GM21360 (cell line): ENCODE data around the gene ZNF519.
A peak's percentile ranks its signal among the peaks of the same experiment; 100 is the strongest.
"Not testable (repeated sequence)": the region's sequence is repeated elsewhere in the genome, so short reads cannot be mapped to it uniquely, and the experiment has no call there.

Experiments used
- ATAC-seq: cut with Tn5 transposase; IDR thresholded peaks from one replicate; pipeline ENCODE4 v1.9.1; 2021; ENCODE audit warnings: mild to moderate bottlenecking, moderate library complexity; ENCODE audit not compliant: unreplicated experiment

The ZNF519 gene

DNA sequence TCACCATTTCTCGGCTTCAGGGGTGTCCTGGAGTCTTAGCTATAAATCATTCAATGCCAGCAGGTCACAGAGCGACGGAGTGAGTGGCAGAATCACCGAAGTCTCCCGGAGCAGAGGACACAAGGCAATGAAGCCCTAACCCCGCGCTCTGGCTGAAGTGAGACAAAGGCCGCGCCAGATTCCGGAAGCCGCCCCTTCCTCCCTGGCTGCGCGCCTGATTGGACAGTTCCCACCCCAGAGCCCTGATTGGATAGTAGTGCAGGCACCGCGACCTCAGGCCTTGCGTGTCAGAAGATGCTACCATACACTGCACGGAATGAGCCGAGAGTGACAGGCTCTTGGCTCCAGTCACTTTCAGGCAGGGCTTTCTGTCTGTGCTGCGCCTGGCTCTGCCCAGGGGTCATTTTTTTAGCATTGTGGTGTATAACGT, at the start of gene ZNF519:
TSS of gene ZNF519 (minus strand) at position 165 of the 430 bp plus-strand sequence. CDS start at position 7, 158 bp downstream.
- ATAC-seq, result peak; percentile 100

DNA sequence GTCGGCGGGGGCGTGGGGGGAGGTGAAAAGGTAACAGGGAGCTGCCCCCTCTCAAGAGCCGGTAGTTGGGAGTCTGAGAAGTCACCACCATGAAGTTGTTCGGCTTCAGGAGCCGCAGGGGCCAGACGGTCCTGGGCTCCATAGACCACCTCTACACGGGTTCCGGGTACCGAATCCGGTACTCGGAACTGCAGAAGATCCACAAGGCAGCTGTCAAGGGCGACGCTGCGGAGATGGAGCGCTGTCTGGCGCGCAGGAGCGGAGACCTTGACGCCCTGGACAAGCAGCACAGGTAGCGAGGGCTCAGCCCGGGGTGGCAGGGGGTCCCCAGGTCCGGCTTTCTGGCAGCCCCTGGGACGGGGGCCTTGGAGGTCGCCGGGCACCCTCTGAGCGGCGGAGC, 47.1 kb upstream of the ZNF519 start:
- no peak for ATAC-seq

GRCh38 chr18:14178321-14179196, 46.3 kb upstream of the ZNF519 start:
- peak; percentile 97 for ATAC-seq

DNA sequence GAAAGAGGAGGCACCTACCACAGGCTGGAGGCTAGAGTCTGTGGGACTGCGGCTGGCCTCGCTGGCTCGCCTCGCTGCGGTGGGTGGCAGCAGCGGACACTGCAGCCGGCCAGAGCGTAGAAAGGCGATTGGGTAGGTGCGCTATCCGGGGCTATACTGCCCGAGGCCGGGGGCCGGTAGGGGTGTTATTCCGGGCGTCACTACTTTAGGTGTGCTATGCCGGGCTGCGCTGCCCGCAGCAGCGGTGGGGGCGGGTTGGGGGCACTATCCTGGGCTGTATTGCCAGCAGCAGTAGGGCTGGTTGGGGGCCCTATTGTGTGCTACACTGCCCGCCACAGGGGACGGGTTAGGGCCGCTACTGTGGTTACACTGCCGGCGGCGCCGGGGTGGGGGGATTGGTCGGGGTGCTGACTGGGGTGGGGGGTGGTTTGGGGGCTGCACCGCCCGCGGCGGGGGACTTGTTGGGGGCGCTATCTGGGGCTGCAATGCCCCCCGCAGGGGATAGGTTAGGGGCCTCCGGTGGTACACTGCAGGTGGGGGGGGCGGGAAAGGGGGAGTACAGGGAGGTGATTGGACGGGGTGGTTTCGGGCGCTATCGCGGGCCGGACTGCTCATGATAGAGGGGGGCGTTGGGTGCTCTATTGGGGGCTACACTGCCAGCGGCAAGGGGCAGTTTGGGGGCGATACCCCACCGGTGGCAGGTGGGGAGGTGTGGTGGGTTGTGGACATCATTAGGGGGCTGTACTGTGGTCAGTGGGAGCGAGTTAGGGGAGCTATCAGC, 45.5 kb upstream of the ZNF519 start:
- not testable (repeated sequence) for ATAC-seq

GRCh38 chr18:14175404-14175803, 43.2 kb upstream of the ZNF519 start:
- not testable (repeated sequence) for ATAC-seq

GRCh38 chr18:14174706-14175085, 42.5 kb upstream of the ZNF519 start:
- ATAC-seq, result no peak

DNA sequence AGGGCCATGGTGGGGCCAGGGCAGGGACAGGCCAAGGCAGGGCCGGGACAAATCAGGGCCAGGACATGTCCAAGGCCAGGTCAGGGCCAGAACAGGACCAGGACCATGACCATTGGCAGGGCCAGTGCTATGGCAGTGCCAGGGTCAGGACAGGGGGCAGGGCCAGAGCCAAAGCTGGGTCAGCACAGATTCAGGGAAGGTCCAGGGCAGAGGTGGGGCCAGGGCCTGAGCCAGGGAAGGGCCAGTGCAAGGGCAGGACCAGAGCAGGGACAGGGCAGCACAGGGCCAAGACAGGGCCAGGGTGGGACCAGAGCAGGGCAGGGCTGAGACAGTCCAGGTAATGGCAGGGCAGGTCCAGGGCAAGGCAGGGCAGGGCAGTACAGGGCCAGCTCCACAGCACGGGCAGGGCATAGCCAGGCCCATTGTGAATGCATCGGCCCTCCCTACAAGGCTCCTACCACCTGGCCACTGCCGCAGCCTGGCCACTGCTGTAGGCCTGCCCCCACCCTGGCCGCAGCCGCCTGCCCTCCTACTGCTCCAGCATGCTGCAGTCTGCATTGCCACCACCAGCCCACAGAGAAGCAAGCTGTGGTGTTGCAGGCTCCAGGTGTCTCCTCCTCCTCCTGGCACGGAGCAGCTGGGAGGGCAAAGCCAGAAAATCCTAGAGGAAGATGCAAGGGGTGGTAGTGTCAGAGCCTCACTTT, 41.9 kb upstream of the ZNF519 start:
- not testable (repeated sequence) for ATAC-seq

- ATAC-seq, result not testable (repeated sequence)
These were observed 41.1 kb upstream of the ZNF519 start for GRCh38 chr18:14173116-14173951.

DNA sequence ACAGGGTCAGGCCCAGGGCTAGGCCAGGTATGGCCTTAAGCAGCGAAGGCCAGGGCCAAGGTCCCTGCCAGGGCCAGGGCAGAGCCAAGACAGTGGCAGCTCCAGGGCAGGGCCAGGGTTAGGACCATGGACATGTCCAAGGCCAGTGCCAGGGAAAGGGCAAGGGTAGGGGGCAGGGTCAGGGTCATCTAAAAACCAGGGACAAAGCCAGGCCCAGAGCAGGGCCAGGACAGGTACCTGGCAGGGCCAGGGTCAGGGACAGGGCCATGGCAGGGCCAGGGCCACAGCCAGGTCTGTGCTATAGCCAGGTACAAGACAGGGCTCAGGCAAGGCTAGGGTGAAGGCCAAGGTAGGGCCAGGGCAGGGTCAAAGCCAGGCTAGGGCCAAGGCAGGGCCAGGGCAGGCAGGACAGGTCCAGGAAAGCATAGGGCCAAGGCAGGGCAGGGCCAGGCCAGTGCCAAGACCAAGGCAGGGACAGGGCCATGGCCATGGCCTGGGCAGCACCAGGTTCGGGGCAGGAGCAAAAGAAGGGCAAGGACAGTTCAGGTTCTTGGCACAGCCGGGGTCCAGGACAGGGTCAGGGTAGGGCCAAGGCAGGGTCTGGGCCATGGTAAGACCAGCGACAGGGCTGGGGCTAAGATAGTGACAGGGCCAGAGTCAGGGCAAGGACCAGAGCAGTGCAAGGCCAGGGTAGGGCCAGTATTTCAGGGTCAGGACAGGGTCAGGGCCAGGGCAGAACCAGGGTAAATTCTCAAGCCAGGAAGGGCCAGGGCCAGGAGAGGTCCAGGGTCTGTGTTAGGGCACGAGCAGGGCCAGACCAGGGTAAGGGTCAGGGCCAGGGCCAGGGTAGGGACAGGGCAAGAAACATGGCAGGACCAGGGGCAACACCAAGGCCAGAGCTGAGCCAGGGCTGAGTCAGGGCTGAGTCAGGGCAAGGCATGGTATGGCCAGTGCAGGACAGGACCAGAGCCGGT, 40.2 kb upstream of the ZNF519 start:
- not testable (repeated sequence) for ATAC-seq

DNA sequence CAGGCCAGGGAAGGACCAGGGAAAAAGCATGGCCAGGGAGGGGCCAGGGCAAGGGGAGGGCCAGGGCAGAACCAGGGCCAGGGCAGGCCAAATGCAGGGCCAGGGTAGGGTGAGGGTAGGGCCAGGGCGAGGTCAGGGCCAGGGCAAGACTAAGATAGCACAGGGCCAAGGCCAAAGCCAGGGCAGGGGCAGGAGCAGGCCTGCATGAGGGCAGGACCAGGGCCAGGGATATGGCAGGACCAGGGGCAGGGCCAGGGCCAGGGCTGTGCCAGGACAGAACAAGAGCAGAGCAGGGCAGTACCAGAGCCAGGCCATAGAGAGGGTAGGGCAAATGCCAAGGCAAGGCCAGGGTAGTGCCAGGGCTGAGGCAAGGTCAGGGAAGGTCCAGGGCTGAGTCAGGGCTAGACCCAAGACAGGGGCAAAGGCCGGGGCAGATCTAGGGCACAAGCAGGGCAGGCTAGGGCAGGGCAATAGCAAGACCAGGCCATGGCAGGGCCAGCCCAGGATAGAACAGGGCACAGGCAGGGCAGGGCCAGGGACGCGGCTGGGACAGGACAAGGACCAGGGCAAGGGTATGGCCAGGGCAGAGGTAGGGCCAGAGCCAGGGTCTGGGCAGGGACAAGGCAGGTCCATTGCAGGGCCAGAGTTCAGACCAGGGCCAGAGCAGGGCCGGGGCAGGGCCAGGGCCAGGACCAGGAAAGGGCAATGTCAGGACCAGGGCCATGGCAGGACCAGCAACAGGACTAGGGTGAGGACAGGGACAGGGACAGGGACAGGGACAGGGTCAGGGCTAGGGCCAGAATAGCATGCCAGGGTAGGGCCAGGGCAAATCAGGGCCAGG, 39.3 kb upstream of the ZNF519 start:
- ATAC-seq, result not testable (repeated sequence)

DNA sequence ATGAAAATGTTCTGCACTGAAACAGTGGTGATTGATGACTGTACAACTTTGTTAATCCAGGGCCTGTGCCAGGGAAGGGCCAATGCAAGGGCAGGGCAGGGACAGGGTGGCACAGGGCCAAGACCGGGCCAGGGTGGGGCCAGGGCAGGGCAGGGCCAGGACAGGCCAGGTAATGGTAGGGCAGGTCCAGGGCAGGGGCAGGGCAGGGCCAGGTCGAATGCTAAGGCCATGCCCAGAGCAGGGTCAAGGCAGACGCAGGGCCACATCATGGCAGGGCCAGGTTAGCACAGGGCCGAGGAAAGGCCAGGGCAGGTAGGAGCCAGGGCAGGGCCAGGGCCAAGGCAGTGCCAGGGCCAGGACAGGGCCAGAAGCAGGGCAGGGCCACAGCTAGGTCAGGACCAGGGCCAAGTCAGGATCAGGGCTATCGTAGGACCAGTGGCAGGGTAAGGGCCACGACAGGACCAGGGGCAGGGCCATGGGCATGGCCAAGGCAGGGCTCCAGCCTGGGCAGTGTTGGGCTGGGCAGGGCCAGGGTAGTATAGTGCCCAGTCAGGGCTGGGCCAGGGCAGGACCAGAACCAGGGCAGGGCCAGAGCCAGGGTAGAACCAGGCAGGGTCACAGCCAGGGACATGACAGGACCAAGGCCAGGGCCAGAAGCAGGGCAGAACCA, 38.3 kb upstream of the ZNF519 start:
- ATAC-seq, result not testable (repeated sequence)

DNA sequence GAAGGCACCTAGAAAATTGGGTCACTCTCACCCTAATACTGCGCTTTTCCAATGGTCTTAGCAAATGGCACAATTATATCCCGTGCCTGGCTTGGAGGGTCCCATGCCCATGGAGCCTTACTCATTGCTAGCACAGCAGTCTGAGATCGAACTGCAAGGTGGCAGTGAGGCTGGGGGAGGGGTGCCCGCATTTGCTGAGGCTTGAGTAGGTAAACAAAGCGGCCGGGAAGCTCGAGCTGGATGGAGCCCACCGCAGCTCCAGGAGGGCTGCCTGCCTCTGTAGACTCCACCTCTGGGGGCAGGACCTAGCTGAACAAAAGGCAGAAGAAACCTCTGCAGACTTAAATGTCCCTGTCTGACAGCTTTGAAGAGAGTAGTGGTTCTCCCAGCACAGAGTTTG, 30.7 kb upstream of the ZNF519 start:
- ATAC-seq, result not testable (repeated sequence)

- ATAC-seq, result not testable (repeated sequence)
These were observed 19.4 kb upstream of the ZNF519 start for GRCh38 chr18:14151564-14152113.

- ATAC-seq, result not testable (repeated sequence)
These were observed 18.5 kb upstream of the ZNF519 start for GRCh38 chr18:14150766-14151165.

GRCh38 chr18:14149916-14150420, 17.7 kb upstream of the ZNF519 start:
- ATAC-seq, result not testable (repeated sequence)

DNA sequence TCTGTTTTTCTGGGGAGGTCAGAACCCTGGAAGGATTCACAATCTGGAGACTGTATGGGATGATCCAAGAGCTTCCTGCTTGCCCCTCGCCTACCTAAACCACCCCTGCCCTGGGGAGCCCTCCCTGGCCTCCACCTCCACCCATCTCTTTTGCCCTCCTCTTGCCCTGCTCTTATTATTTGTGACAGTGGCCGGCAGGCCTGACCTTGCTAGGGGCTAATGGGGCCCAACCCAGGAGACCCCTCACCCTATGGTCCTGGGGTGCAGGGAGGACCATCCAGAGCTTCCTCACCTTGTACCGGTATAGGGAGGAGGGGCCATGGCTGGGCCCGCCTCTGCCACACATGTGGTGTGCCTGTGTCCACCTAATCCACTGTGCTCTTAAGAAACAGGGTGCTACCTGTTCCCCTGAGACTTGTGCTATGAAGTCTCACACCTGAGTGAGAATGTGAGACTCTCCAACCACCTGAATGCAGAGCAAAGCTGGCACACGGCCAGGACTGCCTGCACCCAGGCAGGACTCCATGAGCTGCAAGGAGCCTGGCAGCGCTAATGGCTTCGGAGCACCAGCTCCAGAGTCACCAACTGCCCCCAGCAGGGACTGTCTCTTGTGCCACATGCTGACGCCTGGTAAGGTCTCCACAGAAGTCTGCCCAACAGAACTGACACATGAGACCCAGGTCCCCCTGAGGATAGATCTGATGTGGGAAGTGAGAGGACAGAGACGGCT, 17.1 kb upstream of the ZNF519 start:
- not testable (repeated sequence) for ATAC-seq
